Activated gamma-delta T cell treated with anti-CD3 and anti-CD28 coated beads, Interleukin-2, amount 50 U/mL, for 16 hours (primary cell): ENCODE data around the gene GPD1.
A peak's percentile ranks its signal among the peaks of the same experiment; 100 is the strongest.

Source experiments
- DNase-seq: peaks from one replicate; pipeline ENCODE4 v3.0.0-alpha.2; 2020; ENCODE audit warnings: low read depth

GPD1 gene

DNA sequence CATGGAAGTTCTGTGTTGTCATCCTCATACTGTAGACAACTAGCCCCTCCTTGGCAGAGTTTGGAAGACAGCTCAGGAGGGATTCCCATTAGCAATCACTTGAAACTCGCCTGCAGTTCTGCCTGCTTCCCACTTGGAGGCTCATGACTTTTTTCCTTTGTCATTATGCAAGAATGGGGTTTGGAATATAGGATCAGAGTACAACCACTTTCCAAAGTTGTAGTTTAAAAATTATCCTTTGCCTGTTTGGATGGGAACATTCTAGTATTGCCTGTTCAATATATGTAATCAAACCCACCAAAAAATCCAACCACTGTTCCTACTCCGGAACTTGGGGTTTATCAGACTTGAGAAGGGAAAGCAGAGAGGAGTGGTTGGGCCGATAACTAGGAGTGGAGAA is 2.1 kb upstream of the GPD1 start:
- DNase-seq: no peak

DNA sequence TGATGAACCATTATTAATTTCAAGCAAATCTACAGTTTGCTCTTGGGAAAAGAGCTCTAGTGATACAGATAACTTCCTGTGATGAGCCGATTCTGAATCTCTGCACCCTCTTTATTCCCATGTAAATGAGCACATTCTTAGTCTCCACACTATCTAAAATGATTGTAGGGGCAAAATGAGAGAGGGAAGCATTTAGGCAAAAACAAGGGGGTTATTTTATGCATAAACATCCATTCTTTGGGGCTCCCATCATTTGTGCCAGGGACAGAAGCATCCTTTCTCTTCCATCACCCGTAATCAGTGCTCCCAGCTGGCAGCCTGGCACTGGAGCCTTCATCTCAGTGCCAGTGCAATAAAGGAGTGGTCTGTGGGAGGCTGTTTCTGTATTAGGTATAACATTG is 1.7 kb upstream of the GPD1 start:
- no peak for DNase-seq

DNA sequence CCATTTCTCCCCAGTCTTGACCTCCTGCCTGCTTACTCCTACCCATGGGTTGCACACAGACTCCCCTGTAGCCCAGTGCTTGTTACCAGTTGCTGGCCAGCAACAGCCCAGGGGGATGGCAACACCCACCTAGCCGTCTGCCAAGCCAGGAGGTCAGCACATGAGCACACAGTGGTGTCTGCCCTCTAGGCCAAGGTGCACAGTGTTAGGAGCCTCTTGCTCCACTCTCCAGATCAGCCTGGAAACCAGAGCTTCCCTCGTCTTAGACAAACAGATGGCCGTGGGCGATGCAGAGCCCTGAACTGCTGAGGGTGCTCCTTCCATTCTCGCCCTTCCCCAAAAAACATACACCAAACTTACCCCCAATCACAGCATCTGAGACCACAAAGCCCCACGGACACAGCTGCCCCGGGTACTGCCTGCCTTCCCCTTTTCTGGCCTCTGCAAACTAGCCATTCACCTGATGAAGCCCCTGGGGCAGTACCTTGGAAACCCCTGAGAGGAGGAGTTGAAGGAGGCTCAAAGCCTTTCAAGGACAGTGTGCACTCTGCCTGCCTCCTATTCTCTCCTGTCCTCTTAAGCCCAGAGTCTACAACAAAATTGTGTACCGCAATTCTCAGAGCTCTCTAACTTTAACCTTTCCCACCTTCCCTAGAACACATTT is 1.0 kb upstream of the GPD1 start:
- no peak for DNase-seq

GRCh38 chr12:50103351-50103750 is 457 bp upstream of the GPD1 start:
- no peak for DNase-seq

DNA sequence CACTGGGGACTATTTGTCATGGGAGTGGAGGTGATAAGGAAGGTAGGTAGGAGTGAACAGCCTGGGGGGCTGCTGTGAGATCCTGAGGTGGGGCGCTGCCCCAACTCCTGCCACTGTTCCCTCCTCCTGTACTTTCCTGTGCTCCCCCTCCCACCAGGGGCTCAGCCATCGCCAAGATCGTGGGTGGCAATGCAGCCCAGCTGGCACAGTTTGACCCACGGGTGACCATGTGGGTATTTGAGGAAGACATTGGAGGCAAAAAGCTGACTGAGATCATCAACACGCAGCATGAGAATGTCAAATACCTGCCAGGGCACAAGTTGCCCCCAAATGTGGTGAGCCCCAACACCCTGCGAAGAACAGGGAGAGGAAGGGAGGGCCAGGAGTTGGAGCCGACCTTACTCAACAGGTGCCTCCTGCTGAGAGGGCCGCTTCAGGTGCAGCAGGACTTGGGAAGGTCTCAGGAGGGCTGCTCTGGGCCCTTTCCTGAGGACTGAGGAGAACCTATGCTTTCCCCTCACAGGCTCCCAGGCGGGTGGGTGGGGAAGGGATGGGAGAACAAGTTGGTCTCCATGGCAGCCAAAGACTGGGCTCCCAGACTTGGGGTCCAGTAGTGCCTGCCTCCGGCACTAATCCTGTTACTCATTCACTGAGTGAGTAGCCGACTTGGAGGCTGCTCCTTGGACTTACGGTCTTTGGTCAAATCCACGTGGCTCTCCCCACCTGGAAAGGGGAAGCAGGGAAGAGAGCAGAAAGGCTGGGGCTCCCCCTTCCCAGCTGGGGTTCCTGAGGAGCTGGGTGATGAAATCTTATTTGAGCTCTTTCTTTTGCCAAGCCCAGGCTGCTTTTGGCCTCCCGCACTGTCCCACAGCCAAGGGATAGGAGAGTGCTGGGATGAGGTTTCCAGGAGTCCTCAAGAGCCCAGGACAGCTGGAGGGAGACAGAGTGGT is 884 bp downstream of the GPD1 start:
- DNase-seq: no peak

GRCh38 chr12:50105913-50106450 is 2.2 kb downstream of the GPD1 start:
- no peak for DNase-seq

DNA sequence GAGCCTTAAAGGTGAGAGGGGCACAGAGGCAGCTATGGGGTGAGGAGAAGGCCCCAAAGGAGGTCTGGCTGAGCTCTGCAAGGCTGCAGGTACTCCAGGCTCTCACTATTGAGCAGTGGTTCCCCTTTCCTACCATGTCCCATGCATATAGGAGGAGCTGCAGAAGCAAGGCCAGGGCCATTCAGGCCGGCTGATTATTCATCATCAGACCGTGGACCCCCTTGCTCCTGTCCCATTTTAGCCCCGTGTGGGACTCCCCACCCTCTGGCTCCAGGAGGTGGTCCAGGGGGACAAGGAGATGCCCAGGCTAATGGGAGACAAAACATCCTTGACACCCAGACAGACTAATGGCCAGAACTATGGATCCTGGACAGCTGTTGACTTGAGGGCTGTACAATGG is 3.1 kb downstream of the GPD1 start:
- no peak for DNase-seq

GRCh38 chr12:50107416-50108268 is 3.8 kb downstream of the GPD1 start:
- DNase-seq: no peak

DNA sequence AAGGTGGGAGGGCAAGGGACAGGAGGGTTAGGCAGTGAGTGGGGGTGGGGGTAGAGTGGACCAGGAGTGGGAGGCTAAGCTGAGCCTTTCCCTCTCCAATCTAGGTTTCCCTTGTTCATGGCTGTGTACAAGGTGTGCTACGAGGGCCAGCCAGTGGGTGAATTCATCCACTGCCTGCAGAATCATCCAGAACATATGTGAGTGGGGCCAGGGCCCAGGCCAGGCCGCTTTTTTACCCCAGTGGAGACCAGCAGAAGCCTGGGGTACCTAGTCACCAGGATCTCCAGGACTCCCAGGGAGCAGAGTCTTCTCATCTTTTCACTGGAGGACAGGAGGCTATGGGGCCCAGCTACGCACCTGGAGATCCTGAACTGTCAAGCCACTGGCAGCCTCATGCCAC is 5.5 kb downstream of the GPD1 start:
- no peak for DNase-seq

DNA sequence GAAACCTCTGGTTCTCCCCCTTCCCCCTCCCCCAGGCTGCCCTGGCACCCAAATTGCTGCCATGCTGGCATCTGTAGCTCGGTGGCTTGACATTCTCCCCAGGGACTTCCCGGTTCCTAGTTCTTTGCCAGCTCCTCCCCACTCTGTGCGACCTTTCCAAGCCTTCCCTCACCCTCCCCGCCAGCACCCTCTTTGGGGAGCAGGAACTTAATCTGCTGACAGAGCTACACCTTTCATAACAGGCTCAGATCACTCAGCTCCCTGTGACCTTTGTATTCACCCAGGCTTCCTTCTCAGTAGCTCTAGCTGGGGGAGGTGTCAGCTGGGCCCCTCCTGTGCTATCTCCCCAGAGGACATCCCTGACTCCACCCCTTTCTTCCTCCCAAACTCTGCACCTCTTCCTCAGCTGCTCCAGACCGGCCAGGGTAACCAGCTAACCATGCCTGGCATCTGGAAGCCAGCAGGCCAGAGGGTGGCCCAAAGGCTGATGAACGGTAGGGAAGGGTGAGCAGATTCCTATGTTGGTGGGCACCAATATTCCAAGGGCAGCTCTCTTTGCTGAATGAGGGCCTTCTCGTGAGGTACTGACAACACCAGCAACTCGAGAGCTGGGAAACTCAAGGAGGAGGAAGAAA is 6.4 kb downstream of the GPD1 start:
- DNase-seq: no peak

DNA sequence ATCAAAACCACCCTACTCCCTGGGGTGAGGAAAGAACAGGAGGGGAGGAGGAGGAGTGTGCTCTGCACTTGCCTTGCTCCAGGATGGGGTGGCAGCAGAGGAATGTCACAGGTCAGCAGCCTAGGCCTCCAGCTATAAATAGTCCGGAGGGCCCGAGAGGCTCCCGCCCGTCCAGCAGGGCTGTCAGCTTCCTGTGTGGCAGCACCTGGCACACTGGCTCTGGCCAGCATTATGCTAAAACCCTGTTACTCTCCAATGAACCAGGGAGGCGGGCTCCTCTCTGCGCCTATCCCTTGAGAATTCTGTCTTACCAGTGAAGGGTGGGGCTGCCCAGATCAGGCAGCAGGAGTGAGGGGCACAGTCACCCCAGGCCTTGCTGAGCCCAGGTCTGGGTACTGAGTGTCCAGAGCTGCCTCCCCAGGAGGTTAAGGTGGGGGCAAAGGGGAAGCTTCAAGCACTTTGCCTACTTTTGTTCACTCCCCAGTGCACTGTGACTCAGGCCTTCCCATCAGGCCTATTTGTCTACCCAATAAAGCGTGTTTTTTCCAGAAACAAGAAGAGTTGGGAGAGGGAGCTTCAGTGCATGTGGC is 7.0 kb downstream of the GPD1 start:
- DNase-seq: no peak

DNA sequence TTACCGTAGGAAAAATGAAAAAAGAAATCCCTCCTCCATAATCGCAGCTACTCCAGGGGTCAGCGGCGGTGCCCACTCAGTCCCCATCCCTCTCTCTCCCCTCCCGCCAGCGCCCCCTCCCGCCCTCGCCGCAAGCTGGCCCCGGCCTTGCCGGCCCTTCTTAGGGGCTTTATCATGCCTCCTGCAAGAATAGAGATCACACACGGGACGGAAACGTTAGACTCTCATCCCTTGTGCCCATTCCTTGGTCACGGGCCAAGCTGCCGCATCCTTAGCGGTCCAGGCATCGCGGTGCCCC is 7.5 kb downstream of the GPD1 start:
- DNase-seq: no peak

DNA sequence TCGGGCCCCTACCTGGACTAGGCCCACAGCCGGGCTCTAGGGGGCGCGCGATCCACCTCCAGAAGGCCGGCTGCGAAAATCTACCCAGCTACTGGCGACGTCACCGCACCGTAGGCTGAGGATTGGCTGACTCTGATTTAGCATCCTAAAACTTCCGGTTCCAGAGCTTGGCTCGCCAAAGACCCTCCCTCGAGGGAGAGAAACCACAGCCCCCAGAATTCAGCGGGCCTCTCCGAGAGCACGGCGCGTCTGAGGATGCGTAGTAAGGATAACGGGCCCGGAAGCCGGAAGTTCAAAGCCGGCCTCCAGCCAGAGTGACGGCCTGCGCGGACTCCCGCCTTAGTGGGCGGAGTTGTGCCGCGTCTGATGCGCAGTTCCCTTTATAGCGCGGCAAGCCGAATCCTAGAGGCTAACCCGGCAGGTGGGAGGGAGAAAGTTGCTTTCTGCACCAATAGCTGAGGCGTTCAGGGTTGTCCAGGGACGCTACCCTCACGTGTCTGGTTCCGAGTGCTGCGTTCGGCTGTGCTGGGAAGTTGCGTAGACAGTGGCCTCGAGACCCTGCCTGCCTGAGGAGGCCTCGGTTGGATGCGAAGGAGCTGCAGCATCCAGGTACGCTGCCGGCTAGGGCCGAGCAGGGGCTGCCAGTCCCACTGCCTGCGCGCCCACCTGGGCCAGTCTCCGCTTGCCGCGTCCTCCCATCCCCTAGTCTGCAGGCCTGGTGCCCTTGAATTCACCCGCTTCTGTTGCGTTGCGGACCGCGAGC is 8.1 kb downstream of the GPD1 start, which contains the start of gene COX14:
TSS of gene COX14 (plus strand) at position 544 of the 763 bp plus-strand sequence. CDS start 7,808 bp downstream, outside the sequence.
- DNase-seq: peak; percentile 98

DNA sequence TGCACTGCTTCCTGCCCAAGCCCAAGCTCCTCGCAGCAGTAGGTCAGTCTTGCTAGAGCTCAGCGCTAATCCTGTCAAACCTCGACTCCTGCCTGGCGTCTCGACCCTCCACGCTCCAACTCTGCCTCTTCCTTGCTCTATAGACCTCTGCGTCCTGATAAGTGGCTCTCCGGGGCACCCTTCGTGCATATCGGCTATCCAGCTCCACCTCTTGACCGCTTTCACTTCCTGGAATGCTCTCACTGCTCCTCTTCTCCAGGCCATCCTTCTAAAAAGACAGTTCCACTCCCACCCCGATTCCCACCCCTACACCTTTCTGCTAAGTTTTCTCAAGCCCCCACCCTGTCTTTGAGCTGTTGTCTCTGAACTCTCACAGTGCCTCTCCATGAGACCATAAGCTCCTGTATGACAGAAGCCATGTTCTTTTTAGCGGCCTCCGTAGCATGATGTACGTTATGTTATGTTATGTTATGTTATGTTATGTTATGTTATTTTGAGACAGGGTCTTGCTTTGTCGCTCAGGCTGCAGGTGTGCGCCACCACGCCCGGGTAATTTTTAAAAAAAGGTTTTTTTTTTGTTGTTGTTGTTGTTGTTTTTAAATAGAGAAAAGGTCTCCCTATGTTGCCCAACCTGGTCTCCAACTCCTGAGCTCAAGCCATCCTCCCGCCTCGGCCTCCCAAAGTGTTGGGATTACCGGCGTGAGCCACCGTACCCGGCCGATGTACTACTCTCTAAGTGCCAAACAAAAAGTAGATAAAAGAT is 8.8 kb downstream of the GPD1 start:
- no peak for DNase-seq

- DNase-seq: no peak
These were observed 13.3 kb downstream of the GPD1 start for GRCh38 chr12:50117057-50117622.

DNA sequence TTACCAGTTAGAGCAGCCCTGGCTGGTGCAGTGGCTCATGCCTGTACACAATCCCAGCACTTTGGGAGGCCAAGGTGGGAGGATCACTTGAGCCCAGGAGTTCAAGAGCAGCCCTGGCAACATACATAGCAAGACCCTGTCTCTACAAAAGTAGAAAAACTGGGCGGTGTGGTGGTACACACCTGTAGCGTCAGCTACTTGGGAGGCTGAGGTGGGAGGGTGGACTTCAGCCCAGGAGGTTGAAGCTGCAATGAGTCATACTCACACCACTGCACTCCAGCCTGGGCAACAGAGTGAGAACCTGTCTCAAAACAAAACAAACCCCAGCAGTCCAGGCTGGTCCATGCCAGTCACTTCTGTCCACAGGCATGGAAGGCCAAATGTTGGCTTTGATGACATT is 15.6 kb downstream of the GPD1 start:
- DNase-seq: no peak

GRCh38 chr12:50120521-50120920 is 16.7 kb downstream of the GPD1 start:
- DNase-seq: no peak

- DNase-seq: no peak
These were observed 17.1 kb downstream of the GPD1 start for GRCh38 chr12:50120953-50121352.

DNA sequence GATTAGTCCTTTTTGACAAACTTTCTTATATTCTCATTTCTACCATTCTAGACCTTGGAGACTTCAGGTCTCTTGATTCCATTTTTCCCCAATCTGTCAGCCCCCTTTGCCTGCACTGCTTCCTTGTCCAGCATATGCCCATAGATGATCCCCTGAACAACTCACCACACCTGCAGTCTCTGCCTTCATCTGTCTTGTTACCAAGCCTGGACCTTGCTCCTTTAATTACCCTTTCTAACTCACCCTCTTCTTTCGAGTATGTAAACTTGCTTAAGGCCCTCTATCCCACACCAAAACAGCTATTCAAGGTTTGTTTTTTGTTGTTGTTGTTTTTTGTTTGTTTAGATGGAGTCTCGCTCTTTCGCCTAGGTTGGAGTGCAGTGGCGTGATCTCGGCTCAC is 17.8 kb downstream of the GPD1 start:
- DNase-seq: no peak

DNA sequence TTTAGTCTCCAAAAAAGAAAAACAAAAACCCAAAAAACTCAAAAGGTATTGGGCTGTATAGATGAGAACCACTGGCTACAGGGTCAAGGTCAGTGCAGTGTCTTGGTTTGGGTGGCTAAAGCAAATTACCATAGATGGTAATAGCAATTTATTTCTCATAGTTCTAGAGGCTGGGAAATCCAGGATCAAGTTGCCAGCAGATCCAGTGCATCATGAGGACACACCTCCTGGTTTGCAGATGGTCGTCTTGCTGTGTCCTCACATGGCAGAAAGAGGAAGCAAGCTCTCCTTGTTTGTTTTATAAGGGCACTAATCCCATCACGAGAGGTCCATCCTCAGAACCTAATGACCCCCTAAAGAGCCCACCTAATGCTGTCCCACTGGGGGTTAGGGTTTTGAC is 19.4 kb downstream of the GPD1 start:
- DNase-seq: no peak
